HCT116 (cell line): ENCODE data around the gene VPS9D1. TPM values are rescaled to one million over a fixed set of nuclear protein-coding genes. Genes with fewer than 3 reads are reported as not detected.
A peak's percentile ranks its signal among the peaks of the same experiment; 100 is the strongest.

Experiments
- ATAC-seq: fragments of 200-7000 bp; cut with Tn5 transposase; 2 replicates; pipeline ENCODE4 v1.9.1; 2020; ENCODE audit warnings: mild to moderate bottlenecking, moderate library complexity
- BruUV-seq: library from RNA; stranded (reverse); fragments of 400-500 nt; replicated peaks from 2 replicates; lab custom pipeline; 2021; lab: Mats Ljungman, UMichigan
- CTCF ChIA-PET: fragments of 300-600 bp; sonication (Branson Sonifier 250); formaldehyde crosslinking; loops from one replicate; lab custom pipeline; 2021; ENCODE audit warnings: antibody characterized with exemption; lab: Charles Lee
- POLR2A ChIA-PET: fragments of 300-600, 350-600 bp; sonication (Branson Sonifier 250); formaldehyde crosslinking; loops from one replicate; lab custom pipeline; 2021; ENCODE audit warnings: antibody characterized with exemption; lab: Charles Lee
- RAD21 ChIA-PET, 2 experiments: fragments of 300-600 bp; sonication (Branson Sonifier 250); formaldehyde crosslinking; loops; one replicate each; lab custom pipeline; 2023; ENCODE audit warnings: low total read pairs in 2 of 2; ENCODE audit not compliant: uncharacterized antibody in 2 of 2, unreplicated experiment in 2 of 2, low non-redundant PET in 1 of 2; lab: Charles Lee
- DNase-seq: peaks from one replicate; pipeline ENCODE4 v3.0.0-alpha.2; 2010; ENCODE audit warnings: low read depth, low spot score
- H2AFZ ChIP-seq: fragments of 200-600 bp; shearing (Covaris generic), sonication (generic); 2 replicates; pipeline ENCODE4 v1.6.1; 2017; ENCODE audit warnings: low read depth, mixed run types, mixed read lengths, antibody characterized with exemption, low read length; ENCODE audit not compliant: poor library complexity, severe bottlenecking
- H3K27ac ChIP-seq: 2 replicates; pipeline ENCODE4 v1.5.1; 2012; ENCODE audit warnings: low read depth, low read length
- H3K27me3 ChIP-seq: fragments of 200-600 bp; sonication (generic); 2 replicates; pipeline ENCODE4 v1.6.1; 2016; ENCODE audit warnings: mixed run types, low read length, mixed read lengths; ENCODE audit not compliant: insufficient read depth
- H3K36me3 ChIP-seq, 2 experiments: fragments of 200-500 bp in 1 of 2; fragments of 200-600 bp in 1 of 2; sonication (Bioruptor generic) in 1 of 2; sonication (generic) in 1 of 2; 2 replicates each; pipeline versions ENCODE4 v1.5.1 to v1.6.1; 2014 to 2016; ENCODE audit warnings: low read length in 2 of 2, inconsistent platforms in 1 of 2, mixed read lengths in 1 of 2, mixed run types in 1 of 2; ENCODE audit not compliant: insufficient read depth in 2 of 2, control insufficient read depth in 1 of 2
- H3K4me1 ChIP-seq, 2 experiments: fragments of 200-600 bp in 1 of 2; sonication (generic) in 1 of 2; 2 replicates each; pipeline versions ENCODE4 v1.5.1 to v1.6.1; 2012 to 2017; ENCODE audit warnings: low read length in 2 of 2, inconsistent platforms in 1 of 2, mild to moderate bottlenecking in 1 of 2, mixed read lengths in 1 of 2, mixed run types in 1 of 2, moderate library complexity in 1 of 2; ENCODE audit not compliant: insufficient read depth in 2 of 2, control insufficient read depth in 1 of 2
- H3K4me2 ChIP-seq: fragments of 200-600 bp; sonication (generic); 2 replicates; pipeline ENCODE4 v1.6.1; 2017; ENCODE audit warnings: mixed run types, low read length, mixed read lengths
- H3K4me3 ChIP-seq, 2 experiments: fragments of 200-600 bp in 1 of 2; sonication (generic) in 1 of 2; replicated peaks in 1 of 2; 2 replicates each; pipeline ENCODE4 v1.5.1; 2011 to 2016; ENCODE audit warnings: low read length in 2 of 2, control low read depth in 1 of 2, low read depth in 1 of 2, mild to moderate bottlenecking in 1 of 2, mixed read lengths in 1 of 2, mixed run types in 1 of 2
- H3K79me2 ChIP-seq: fragments of 200-600 bp; sonication (generic); 2 replicates; pipeline ENCODE4 v1.6.1; 2017; ENCODE audit warnings: mild to moderate bottlenecking, mixed run types, low read length, moderate library complexity, mixed read lengths; ENCODE audit not compliant: insufficient read depth
- H3K9ac ChIP-seq: fragments of 200-600 bp; sonication (generic); 2 replicates; pipeline ENCODE4 v1.6.1; 2016; ENCODE audit warnings: low read length, mixed read lengths
- H3K9me2 ChIP-seq: fragments of 200-600 bp; sonication (generic), shearing (Covaris generic); 2 replicates; pipeline ENCODE4 v1.6.1; 2017; ENCODE audit warnings: mixed run types, mild to moderate bottlenecking, moderate library complexity; ENCODE audit not compliant: insufficient read depth
- H3K9me3 ChIP-seq, 2 experiments: fragments of 200-500 bp in 1 of 2; fragments of 200-600 bp in 1 of 2; sonication (Bioruptor generic) in 1 of 2; sonication (generic) in 1 of 2; 2 replicates each; pipeline ENCODE4 v1.6.1; 2014 to 2017; ENCODE audit warnings: low read length in 2 of 2, mixed read lengths in 2 of 2, inconsistent platforms in 1 of 2, low read depth in 1 of 2, mild to moderate bottlenecking in 1 of 2, mixed run types in 1 of 2, moderate library complexity in 1 of 2; ENCODE audit not compliant: control insufficient read depth in 1 of 2, insufficient read depth in 1 of 2
- H4K20me1 ChIP-seq: fragments of 200-600 bp; sonication (generic), shearing (Covaris generic); 2 replicates; pipeline ENCODE4 v1.6.1; 2017; ENCODE audit warnings: mixed run types, mild to moderate bottlenecking, moderate library complexity; ENCODE audit not compliant: insufficient read depth
- ELF1 ChIP-seq: IDR thresholded peaks from 2 replicates; pipeline ENCODE4 v1.6.1; 2012; ENCODE audit warnings: low read depth, borderline replicate concordance
- EZH2phosphoT487 ChIP-seq: fragments of 200-600 bp; IDR thresholded peaks from 2 replicates; pipeline ENCODE4 v1.6.1; 2018; ENCODE audit warnings: antibody characterized with exemption, borderline replicate concordance
- POLR2AphosphoS5 ChIP-seq: IDR thresholded peaks from 2 replicates; pipeline ENCODE4 v1.6.1; 2011; ENCODE audit warnings: mild to moderate bottlenecking, low read depth, low read length, moderate library complexity
- SRF ChIP-seq: IDR thresholded peaks from 2 replicates; pipeline ENCODE4 v1.6.1; 2012; ENCODE audit warnings: low read depth
- TCF7L2 ChIP-seq: IDR thresholded peaks from 2 replicates; pipeline ENCODE4 v1.7.0; 2011; ENCODE audit warnings: borderline replicate concordance, inconsistent platforms; ENCODE audit not compliant: insufficient read depth, insufficient read length; ENCODE audit errors: extremely low read depth
- ZFX ChIP-seq: fragments of 450-650 bp; IDR thresholded peaks from 2 replicates; pipeline ENCODE4 v1.6.1; 2017
- intact Hi-C: fragments of 100-400 bp; cut with micrococcal nuclease; formaldehyde crosslinking; loops from 2 replicates; pipeline ENCODE4 v1.10.0; 2022
- total RNA-seq: library from RNA; stranded (reverse); gene quantifications from one replicate; pipeline ENCODE4 v1.2.1, GENCODE V29; 2021; ENCODE audit not compliant: unreplicated experiment

The VPS9D1 gene
- total RNA-seq, 1 experiment from 2014 or later, result 4.2 TPM

DNA sequence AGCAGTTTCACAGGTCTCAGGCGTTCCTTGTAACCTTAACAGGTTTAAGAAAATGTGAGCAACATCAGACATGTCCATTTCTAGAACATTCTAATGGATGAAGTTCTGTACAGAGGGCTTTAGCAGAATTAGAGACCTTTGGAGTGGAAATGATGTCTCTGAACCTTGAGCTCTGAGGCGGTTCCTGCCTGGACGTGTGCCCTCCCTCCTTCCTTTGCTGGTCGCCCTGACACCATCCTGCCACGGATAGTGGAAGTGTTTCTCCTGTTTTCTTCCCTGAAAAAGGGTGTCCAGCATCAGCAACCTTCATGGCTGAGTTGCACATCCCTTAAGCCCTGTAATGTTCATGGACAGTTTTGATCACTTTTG lies 51.9 kb downstream of the VPS9D1 start:
- Histone ChIP-seq H3K79me2 (no peaks in the 10 kb centered on the region), H3K4me1 (peaks cover 0 to 5% of the 10 kb centered on the region in 2 experiments; a peak in 1 of 4 replicates), H3K27ac (peak overlapping the region; percentile 9; the same call in 1 of the 2 replicates), H3K27me3 (no peaks in the 10 kb centered on the region), H3K9me2 (no peaks in the 10 kb centered on the region), H2AFZ (no peak overlapping the region)
- ChIA-PET RAD21 (no interaction called here), POLR2A (no interaction called here)
- BruUV-seq, result no TSS peak
- intact Hi-C loops, result no loop called here
- no peak for ATAC-seq
- TF ChIP-seq ZFX (no peak), TCF7L2 (no peak)
- TF ChIP-seq, all 23 proteins: peak for 0
- no peak for DNase-seq
- CTCF ChIA-PET, result interaction anchor here (0.6 to 1.3 kb wide), 2 partner anchors 11 to 20 kb away, joined by 6 to 9 read pairs; partner anchors contain the start of genes CHMP1A and SPATA33
- peaks cover 0 to 13% of the 10 kb centered on the region in 2 experiments; a peak in 1 of 4 replicates for H3K36me3 ChIP-seq
- peaks cover 5% of the 10 kb centered on the region in 2 experiments; a peak in 1 of 4 replicates for H3K9me3 ChIP-seq
- H3K4me3 ChIP-seq, result no peak overlapping the region
- H3K4me2 ChIP-seq, result no peak overlapping the region
- H3K9ac ChIP-seq, result no peak overlapping the region
- no peaks in the 10 kb centered on the region for H4K20me1 ChIP-seq

DNA sequence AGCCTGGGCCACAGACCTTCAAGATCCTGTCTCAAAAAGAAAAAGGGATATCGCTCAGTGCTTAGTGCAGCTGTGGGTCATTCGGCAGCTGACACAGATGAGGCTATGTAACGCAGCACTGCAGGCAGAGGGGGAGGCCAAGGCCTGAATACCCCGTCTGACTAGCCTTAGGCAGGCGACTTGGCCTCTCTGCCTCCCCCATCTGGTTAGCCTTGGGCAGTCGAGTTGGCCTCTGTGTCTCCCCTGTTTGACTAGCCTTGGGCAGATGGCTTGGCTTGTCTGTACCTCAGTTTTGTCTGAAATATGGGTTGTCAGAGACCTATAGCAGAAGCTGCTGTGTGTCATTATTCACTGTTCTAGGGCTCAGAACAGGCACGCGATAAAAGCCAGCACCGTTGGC lies 53.1 kb downstream of the VPS9D1 start:
- no TSS peak for BruUV-seq
- Histone ChIP-seq H3K27me3 (no peaks in the 10 kb centered on the region), H2AFZ (no peak overlapping the region), H3K4me3 (no peak overlapping the region), H3K27ac (no peak overlapping the region)
- DNase-seq (no peak), ATAC-seq (0 out of 2 replicates have a peak, but pooled peaks have one; percentile 35)
- TF ChIP-seq SRF (no peak), EZH2phosphoT487 (no peak), ELF1 (no peak), ZFX (no peak), POLR2AphosphoS5 (no peak)
- TF ChIP-seq, all 23 proteins: peak for 0
- peaks cover 0 to 5% of the 10 kb centered on the region in 2 experiments; a peak in 1 of 4 replicates for H3K4me1 ChIP-seq
- H3K4me2 ChIP-seq, result no peak overlapping the region
- intact Hi-C loops, result loop anchor here (2.0 kb wide), 2 partner anchors 69 to 93 kb away; partner anchors contain the start of gene CPNE7
- H3K36me3 ChIP-seq, result peaks cover 2 to 24% of the 10 kb centered on the region in 2 experiments; a peak in 2 of 4 replicates
- no peaks in the 10 kb centered on the region for H3K79me2 ChIP-seq
- no peak overlapping the region for H3K9ac ChIP-seq
- H3K9me2 ChIP-seq, result no peaks in the 10 kb centered on the region
- peaks cover 5% of the 10 kb centered on the region in 2 experiments; a peak in 1 of 4 replicates for H3K9me3 ChIP-seq
- ChIA-PET POLR2A (no interaction called here), CTCF (interaction anchor here (0.9 to 1.3 kb wide), 3 partner anchors 10 to 21 kb away, joined by 3 to 6 read pairs (median 3); partner anchors contain the start of genes CDK10, CHMP1A and SPATA33), RAD21 (interaction anchor here in 1 of 2 experiments (0.6 kb wide), 1 partner anchor 94 kb away, joined by 3 read pairs; no protein-coding TSS in a partner anchor)
- H4K20me1 ChIP-seq, result no peaks in the 10 kb centered on the region
